SK-N-SH treated with all-trans-retinoic acid at 6 μM for 48 hours (cell line): ENCODE results near the gene AGAP2.
"Not testable (repeated sequence)": the region's sequence is repeated elsewhere in the genome, so short reads cannot be mapped to it uniquely, and the experiment has no call there.

Experiments used
- ATAC-seq: fragments of 200-7000 bp; cut with Tn5 transposase; 3 replicates; pipeline ENCODE4 v1.9.1; 2020; ENCODE audit warnings: mild to moderate bottlenecking, moderate library complexity
- ARNTL ChIP-seq: fragments of 450-650 bp; formaldehyde crosslinking; IDR thresholded peaks from 2 replicates; pipeline ENCODE4 v1.5.0; 2020; ENCODE audit warnings: low read depth, mild to moderate bottlenecking, moderate library complexity, borderline replicate concordance
- BACH2 ChIP-seq: fragments of 250-450 bp; sonication (Bioruptor Pico); IDR thresholded peaks from 2 replicates; pipeline ENCODE4 v1.9.0; 2021; ENCODE audit warnings: mild to moderate bottlenecking, borderline replicate concordance
- CSRNP3 ChIP-seq: fragments of 250-450 bp; sonication (Bioruptor Pico); IDR thresholded peaks from 2 replicates; pipeline ENCODE4 v1.5.1; 2021; ENCODE audit warnings: mild to moderate bottlenecking, moderate library complexity
- GLIS3 ChIP-seq: fragments of 250-450 bp; sonication (Bioruptor Pico); IDR thresholded peaks from 2 replicates; pipeline ENCODE4 v1.5.0; 2020; ENCODE audit warnings: mild to moderate bottlenecking, moderate library complexity
- ISL1 ChIP-seq: fragments of 250-450 bp; sonication (Bioruptor Pico); IDR thresholded peaks from 2 replicates; pipeline ENCODE4 v2.1.2; 2022; ENCODE audit warnings: mild to moderate bottlenecking, moderate library complexity
- PPARA ChIP-seq: fragments of 250-450 bp; sonication (Bioruptor Pico); IDR thresholded peaks from 2 replicates; pipeline ENCODE4 v1.5.0; 2020; ENCODE audit warnings: mild to moderate bottlenecking, borderline replicate concordance
- SNAI2 ChIP-seq: fragments of 250-450 bp; sonication (Bioruptor Pico); IDR thresholded peaks from 2 replicates; pipeline ENCODE4 v1.5.0; 2020; ENCODE audit warnings: mild to moderate bottlenecking, moderate library complexity
- TCF4 ChIP-seq: fragments of 250-450 bp; sonication (Bioruptor Pico); IDR thresholded peaks from 2 replicates; pipeline ENCODE4 v1.8.0; 2021; ENCODE audit warnings: mild to moderate bottlenecking, moderate library complexity, borderline replicate concordance
- TOX ChIP-seq: fragments of 250-450 bp; sonication (Bioruptor Pico); IDR thresholded peaks from 2 replicates; pipeline ENCODE4 v1.8.0; 2021; ENCODE audit warnings: mild to moderate bottlenecking, moderate library complexity, borderline replicate concordance
- TSHZ2 ChIP-seq: fragments of 250-450 bp; sonication (Bioruptor Pico); IDR thresholded peaks from 2 replicates; pipeline ENCODE4 v1.5.0; 2020; ENCODE audit warnings: mild to moderate bottlenecking, moderate library complexity
- ZC3H10 ChIP-seq: fragments of 250-450 bp; sonication (Bioruptor Pico); IDR thresholded peaks from 2 replicates; pipeline ENCODE4 v1.5.1; 2021; ENCODE audit warnings: mild to moderate bottlenecking, moderate library complexity
- ZFP3 ChIP-seq: fragments of 250-450 bp; sonication (Bioruptor Pico); IDR thresholded peaks from 2 replicates; pipeline ENCODE4 v1.5.0; 2020; ENCODE audit warnings: mild to moderate bottlenecking, moderate library complexity
- ZFP30 ChIP-seq: fragments of 450-650 bp; formaldehyde crosslinking; IDR thresholded peaks from 2 replicates; pipeline ENCODE4 v1.5.0; 2022; ENCODE audit warnings: mild to moderate bottlenecking, moderate library complexity
- ZNF70 ChIP-seq: fragments of 450-650 bp; formaldehyde crosslinking; IDR thresholded peaks from 2 replicates; pipeline ENCODE4 v1.5.0; 2020; ENCODE audit warnings: mild to moderate bottlenecking, moderate library complexity
- TF ChIP-seq, protein P1 (sequence below): fragments of 250-450 bp; sonication (Bioruptor Pico); IDR thresholded peaks from 2 replicates; pipeline ENCODE4 v1.8.0; 2021; ENCODE audit warnings: low read depth, mild to moderate bottlenecking, moderate library complexity, borderline replicate concordance

AGAP2 gene

GRCh38 chr12:57715786-57716185, 22.8 kb downstream of the AGAP2 start (continued):
- TF ChIP-seq CSRNP3 (CRISPR knock-in tag) (no peak), ARNTL (CRISPR knock-in tag) (no peak)

DNA sequence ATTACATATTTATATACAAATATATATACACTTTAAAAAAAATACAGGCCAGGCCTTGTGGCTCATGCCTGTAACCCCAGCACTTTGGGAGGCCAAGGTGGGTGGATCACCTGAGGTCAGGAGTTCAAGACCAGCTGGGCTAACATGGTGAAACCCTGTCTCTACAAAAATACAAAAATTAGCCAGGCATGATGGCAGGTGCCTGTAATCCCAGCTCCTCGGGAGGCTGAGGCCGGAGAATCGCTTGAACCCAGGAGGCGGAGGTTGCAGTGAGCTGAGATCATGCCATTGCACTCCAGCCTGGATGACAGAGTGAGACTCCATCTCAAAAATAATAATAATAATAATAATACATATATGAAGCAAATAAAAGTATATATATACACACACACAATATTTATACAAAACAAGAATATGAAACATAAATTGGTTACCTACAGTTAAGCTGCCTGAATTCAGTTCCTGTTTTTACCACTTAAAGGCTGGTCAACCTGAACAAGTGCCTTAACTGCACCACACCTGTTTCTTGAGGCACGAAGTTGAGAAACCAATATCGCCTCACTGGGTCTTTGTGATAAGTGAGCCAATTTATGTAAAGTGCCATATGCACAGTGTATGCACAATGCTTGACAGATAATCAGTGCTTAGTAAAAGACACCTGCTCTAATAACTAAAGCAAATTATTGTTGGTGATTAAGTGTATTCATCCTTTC, 23.4 kb downstream of the AGAP2 start:
- not testable (repeated sequence) for ATAC-seq

DNA sequence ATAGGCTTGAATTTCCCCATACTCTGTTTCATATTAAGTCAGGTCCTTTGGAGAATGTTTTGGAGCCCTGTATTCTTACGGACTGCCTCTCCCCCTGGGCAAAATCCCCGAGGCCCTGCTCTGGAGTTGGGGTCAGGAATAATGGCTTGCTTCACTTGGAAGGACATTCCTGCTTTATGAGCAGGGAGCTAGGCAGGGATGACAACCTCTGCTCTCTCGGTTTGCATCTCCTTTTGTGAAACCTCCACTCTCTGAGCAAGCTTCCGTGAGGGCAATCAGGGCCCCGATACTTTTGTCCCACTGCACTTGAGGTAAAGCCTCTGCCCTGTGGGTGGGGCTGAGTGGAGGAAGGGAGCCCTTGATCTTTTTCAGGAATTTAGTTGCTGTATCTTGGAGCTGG, 25.3 kb downstream of the AGAP2 start:
- ATAC-seq: no peak

DNA sequence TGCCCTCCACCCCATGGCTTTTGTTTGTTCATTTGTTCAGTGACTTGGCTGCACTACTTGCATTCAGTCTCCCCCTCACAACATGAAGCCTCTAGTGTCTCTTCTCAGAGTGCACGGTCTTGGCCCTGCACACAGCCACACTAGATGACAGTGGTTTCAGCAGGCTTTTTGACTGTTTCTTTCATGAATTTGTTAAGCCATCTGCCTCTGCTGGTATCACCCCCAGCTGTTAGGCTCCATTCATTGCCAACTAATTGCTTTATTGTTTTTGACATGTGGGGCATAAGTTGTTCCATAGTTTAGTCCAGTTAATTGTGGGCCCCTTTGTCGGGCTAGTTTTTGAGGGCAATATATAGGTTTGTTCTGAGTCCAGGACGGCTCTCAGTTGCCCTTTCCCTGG, 25.8 kb downstream of the AGAP2 start:
- TF ChIP-seq ZNF70 (CRISPR knock-in tag): no peak
- no peak for TF ChIP-seq GLIS3 (CRISPR knock-in tag)
- no peak for TF ChIP-seq ISL1
- TF ChIP-seq ZFP30 (CRISPR knock-in tag): no peak
- TF ChIP-seq TCF4 (CRISPR knock-in tag): no peak
- no peak for TF ChIP-seq SNAI2 (CRISPR knock-in tag)
- TF ChIP-seq TOX (CRISPR knock-in tag): no peak
- TF ChIP-seq ZC3H10 (CRISPR knock-in tag): no peak
- no peak for ATAC-seq

More for the DNA sequence above, 25.3 kb downstream of the AGAP2 start:
- TF ChIP-seq ZFP3 (CRISPR knock-in tag) (no peak), TSHZ2 (CRISPR knock-in tag) (no peak), ZNF70 (CRISPR knock-in tag) (no peak), ARNTL (CRISPR knock-in tag) (no peak)

GRCh38 chr12:57708296-57708695, 30.2 kb downstream of the AGAP2 start:
- ATAC-seq: no peak
- TF ChIP-seq TOX (CRISPR knock-in tag): no peak
- no peak for TF ChIP-seq PPARA (CRISPR knock-in tag)
- no peak for TF ChIP-seq CSRNP3 (CRISPR knock-in tag)
- TF ChIP-seq BACH2 (CRISPR knock-in tag): no peak
- TF ChIP-seq ARNTL (CRISPR knock-in tag): no peak
- no peak for TF ChIP-seq TCF4 (CRISPR knock-in tag)
- TF ChIP-seq TSHZ2 (CRISPR knock-in tag): no peak
- TF ChIP-seq ZC3H10 (CRISPR knock-in tag): no peak
- TF ChIP-seq SNAI2 (CRISPR knock-in tag): no peak
- TF ChIP-seq, protein P1, sequence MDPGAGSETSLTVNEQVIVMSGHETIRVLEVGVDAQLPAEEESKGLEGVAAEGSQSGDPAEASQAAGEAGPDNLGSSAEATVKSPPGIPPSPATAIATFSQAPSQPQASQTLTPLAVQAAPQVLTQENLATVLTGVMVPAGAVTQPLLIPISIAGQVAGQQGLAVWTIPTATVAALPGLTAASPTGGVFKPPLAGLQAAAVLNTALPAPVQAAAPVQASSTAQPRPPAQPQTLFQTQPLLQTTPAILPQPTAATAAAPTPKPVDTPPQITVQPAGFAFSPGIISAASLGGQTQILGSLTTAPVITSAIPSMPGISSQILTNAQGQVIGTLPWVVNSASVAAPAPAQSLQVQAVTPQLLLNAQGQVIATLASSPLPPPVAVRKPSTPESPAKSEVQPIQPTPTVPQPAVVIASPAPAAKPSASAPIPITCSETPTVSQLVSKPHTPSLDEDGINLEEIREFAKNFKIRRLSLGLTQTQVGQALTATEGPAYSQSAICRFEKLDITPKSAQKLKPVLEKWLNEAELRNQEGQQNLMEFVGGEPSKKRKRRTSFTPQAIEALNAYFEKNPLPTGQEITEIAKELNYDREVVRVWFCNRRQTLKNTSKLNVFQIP: no peak
